Measurements from ENCODE around the gene ARHGAP31. TPM values are rescaled to one million over a fixed set of nuclear protein-coding genes. Genes with fewer than 3 reads are reported as not detected.

Gene ARHGAP31
- total RNA-seq, 4 donors from 2014 or later: 6.2 to 9.7 (median 7.3) TPM

- H3K27me3 ChIP-seq: no peaks in the 10 kb centered on the region
- DNase-seq: no peak
- H3K4me3 ChIP-seq: no peak overlapping the region
- H3K4me1 ChIP-seq: no peaks in the 10 kb centered on the region
- in situ Hi-C loops (cut with MboI; ENCODE audit: low sequenced_read_pairs in 4 of 4): no loop called here
- no peak overlapping the region for H3K27ac ChIP-seq
- intact Hi-C loops (cut with DNase I; ENCODE audit: low total_unique reads): no loop called here
- H3K9me3 ChIP-seq: no peaks in the 10 kb centered on the region
- TF ChIP-seq POLR2A (IDR thresholded peaks at IDR 0.05): no peak
- TF ChIP-seq, protein P1, sequence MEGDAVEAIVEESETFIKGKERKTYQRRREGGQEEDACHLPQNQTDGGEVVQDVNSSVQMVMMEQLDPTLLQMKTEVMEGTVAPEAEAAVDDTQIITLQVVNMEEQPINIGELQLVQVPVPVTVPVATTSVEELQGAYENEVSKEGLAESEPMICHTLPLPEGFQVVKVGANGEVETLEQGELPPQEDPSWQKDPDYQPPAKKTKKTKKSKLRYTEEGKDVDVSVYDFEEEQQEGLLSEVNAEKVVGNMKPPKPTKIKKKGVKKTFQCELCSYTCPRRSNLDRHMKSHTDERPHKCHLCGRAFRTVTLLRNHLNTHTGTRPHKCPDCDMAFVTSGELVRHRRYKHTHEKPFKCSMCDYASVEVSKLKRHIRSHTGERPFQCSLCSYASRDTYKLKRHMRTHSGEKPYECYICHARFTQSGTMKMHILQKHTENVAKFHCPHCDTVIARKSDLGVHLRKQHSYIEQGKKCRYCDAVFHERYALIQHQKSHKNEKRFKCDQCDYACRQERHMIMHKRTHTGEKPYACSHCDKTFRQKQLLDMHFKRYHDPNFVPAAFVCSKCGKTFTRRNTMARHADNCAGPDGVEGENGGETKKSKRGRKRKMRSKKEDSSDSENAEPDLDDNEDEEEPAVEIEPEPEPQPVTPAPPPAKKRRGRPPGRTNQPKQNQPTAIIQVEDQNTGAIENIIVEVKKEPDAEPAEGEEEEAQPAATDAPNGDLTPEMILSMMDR (IDR thresholded peaks at IDR 0.05 in 4 of 5, conservative IDR thresholded peaks at IDR 0.05 in 1 of 5): no peak
- ATAC-seq: no peak
- peaks cover 0 to 7% of the 10 kb centered on the region in 2 donors for H3K36me3 ChIP-seq
These were observed 109.0 kb downstream of the ARHGAP31 start for GRCh38 chr3:119403201-119403600.

GRCh38 chr3:119405315-119405714 lies 111.1 kb downstream of the ARHGAP31 start:
- intact Hi-C loops (cut with DNase I; ENCODE audit: low total_unique reads): no loop called here
- H3K4me3 ChIP-seq: no peak overlapping the region
- no peaks in the 10 kb centered on the region for H3K9me3 ChIP-seq
- no peaks in the 10 kb centered on the region for H3K4me1 ChIP-seq
- H3K27me3 ChIP-seq: no peaks in the 10 kb centered on the region
- ATAC-seq (no peak), DNase-seq (no peak)
- no peak overlapping the region for H3K27ac ChIP-seq
- peaks cover 0 to 3% of the 10 kb centered on the region in 2 donors for H3K36me3 ChIP-seq
- in situ Hi-C loops (cut with MboI; ENCODE audit: low sequenced_read_pairs in 4 of 4): no loop called here
- TF ChIP-seq, protein P1 (IDR thresholded peaks at IDR 0.05 in 4 of 5, conservative IDR thresholded peaks at IDR 0.05 in 1 of 5): no peak
- TF ChIP-seq POLR2A (IDR thresholded peaks at IDR 0.05): no peak

- DNase-seq: no peak
- H3K9me3 ChIP-seq: no peaks in the 10 kb centered on the region
- TF ChIP-seq, protein P1 (IDR thresholded peaks at IDR 0.05 in 4 of 5, conservative IDR thresholded peaks at IDR 0.05 in 1 of 5): no peak
- no peak for TF ChIP-seq POLR2A (IDR thresholded peaks at IDR 0.05)
- no peak for ATAC-seq
- H3K36me3 ChIP-seq: no peaks in the 10 kb centered on the region
- no peak overlapping the region for H3K4me3 ChIP-seq
- no peak overlapping the region for H3K27ac ChIP-seq
- in situ Hi-C loops (cut with MboI; ENCODE audit: low sequenced_read_pairs in 4 of 4) (no loop called here), intact Hi-C loops (cut with DNase I; ENCODE audit: low total_unique reads) (no loop called here)
- no peaks in the 10 kb centered on the region for H3K4me1 ChIP-seq
- H3K27me3 ChIP-seq: no peaks in the 10 kb centered on the region
These were observed 114.2 kb downstream of the ARHGAP31 start for GRCh38 chr3:119408243-119408950.

DNA sequence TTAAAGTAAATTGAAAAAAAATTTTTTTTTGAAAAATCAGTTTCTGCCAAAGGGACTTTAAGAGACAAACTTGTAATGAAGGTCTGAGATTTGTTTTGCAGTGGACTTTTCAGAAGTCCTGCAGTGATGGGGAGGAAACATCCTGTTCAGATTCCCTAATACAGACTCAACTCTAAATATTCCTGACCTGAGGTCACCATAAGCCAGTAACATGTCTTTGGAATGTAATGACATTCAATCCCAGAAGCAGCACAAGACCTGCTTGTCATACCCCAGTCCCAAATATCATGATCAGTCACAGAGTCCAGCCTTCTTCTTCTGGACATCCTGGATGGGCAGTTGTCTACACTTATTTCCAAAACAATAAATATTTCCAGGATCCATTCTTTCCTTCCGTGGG lies 115.7 kb downstream of the ARHGAP31 start:
- H3K4me3 ChIP-seq: no peak overlapping the region
- in situ Hi-C loops (cut with MboI; ENCODE audit: low sequenced_read_pairs in 4 of 4) (no loop called here), intact Hi-C loops (cut with DNase I; ENCODE audit: low total_unique reads) (no loop called here)
- no peaks in the 10 kb centered on the region for H3K9me3 ChIP-seq
- no peaks in the 10 kb centered on the region for H3K27me3 ChIP-seq
- TF ChIP-seq POLR2A (IDR thresholded peaks at IDR 0.05): no peak
- TF ChIP-seq, protein P1 (IDR thresholded peaks at IDR 0.05 in 4 of 5, conservative IDR thresholded peaks at IDR 0.05 in 1 of 5): no peak
- H3K4me1 ChIP-seq: no peaks in the 10 kb centered on the region
- no peak overlapping the region for H3K27ac ChIP-seq
- no peaks in the 10 kb centered on the region for H3K36me3 ChIP-seq
- DNase-seq: no peak
- ATAC-seq: no peak
